Measurements from ENCODE around the gene CPLX1.
A peak's percentile ranks its signal among the peaks of the same experiment; 100 is the strongest.
"Not testable (repeated sequence)": the region's sequence is repeated elsewhere in the genome, so short reads cannot be mapped to it uniquely, and the experiment has no call there.

Gene CPLX1

DNA sequence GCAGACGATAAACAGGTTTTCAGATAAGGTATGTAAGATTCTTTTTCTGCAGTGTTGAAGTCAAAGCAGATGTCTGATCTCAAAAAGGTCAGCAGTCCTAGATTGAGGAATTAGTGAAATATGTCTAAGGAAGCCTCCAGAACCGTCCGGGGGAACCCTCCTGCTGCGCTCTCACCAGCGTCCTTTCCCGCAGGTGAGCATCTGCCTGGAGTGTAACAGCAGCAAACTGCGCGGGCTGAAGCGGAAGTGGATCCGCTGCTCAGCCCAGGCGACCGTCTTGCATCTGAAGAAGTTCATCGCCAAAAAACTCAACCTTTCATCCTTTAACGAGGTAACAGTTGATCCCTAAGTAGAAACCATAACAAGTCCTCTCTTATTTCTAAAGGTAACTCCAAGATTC lies 64.8 kb downstream of the CPLX1 start:
- H3K4me3 ChIP-seq (replicated peaks in 1 of 2; ENCODE audit: low read depth in 2 of 2, low read length in 2 of 2) = no peak overlapping the region
- TF ChIP-seq CTCF (IDR thresholded peaks at IDR 0.05; ENCODE audit: low read depth, low read length) = no peak
- no peak for DNase-seq (ENCODE audit: low read depth in 2 of 2)

GRCh38 chr4:760616-761015 lies 65.3 kb downstream of the CPLX1 start:
- DNase-seq (ENCODE audit: low read depth in 2 of 2) = no peak
- no peak overlapping the region for H3K4me3 ChIP-seq (replicated peaks in 1 of 2; ENCODE audit: low read depth in 2 of 2, low read length in 2 of 2)
- TF ChIP-seq CTCF (IDR thresholded peaks at IDR 0.05; ENCODE audit: low read depth, low read length) = no peak

DNA sequence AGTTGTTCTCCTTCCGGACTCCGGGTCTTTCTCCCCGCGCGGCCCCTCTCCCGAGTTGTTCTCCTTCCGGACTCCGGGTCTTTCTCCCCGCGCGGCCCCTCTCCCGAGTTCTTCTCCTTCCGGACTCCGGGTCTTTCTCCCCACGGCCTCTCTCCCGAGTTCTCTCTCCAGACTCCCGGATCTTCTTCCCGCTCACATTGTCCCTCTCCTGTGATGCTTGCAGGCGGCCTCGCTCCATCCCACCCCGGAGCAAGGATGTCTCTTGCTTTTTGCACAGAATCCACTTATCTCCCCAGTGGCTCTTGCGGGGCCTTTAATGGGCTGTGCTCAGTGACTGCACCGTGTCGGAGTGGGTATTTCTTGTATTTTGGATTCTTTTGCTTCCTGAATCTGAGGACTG lies 66.1 kb downstream of the CPLX1 start:
- not testable (repeated sequence) for DNase-seq (ENCODE audit: low read depth in 2 of 2); H3K4me3 ChIP-seq (replicated peaks in 1 of 2; ENCODE audit: low read depth in 2 of 2, low read length in 2 of 2)

GRCh38 chr4:757111-757510 lies 68.8 kb downstream of the CPLX1 start:
- no peak for DNase-seq (ENCODE audit: low read depth in 2 of 2)

GRCh38 chr4:754221-755120 lies 71.5 kb downstream of the CPLX1 start:
- DNase-seq (ENCODE audit: low read depth in 2 of 2) = no peak
- TF ChIP-seq CTCF (IDR thresholded peaks at IDR 0.05; ENCODE audit: low read depth, low read length) = no peak
- no peak overlapping the region for H3K4me3 ChIP-seq (replicated peaks in 1 of 2; ENCODE audit: low read depth in 2 of 2, low read length in 2 of 2)

More at GRCh38 chr4:757111-757510, 68.8 kb downstream of the CPLX1 start:
- H3K4me3 ChIP-seq (replicated peaks in 1 of 2; ENCODE audit: low read depth in 2 of 2, low read length in 2 of 2) = no peak overlapping the region
- TF ChIP-seq CTCF (IDR thresholded peaks at IDR 0.05; ENCODE audit: low read depth, low read length) = no peak

GRCh38 chr4:753186-753585 lies 72.7 kb downstream of the CPLX1 start:
- H3K4me3 ChIP-seq (replicated peaks in 1 of 2; ENCODE audit: low read depth in 2 of 2, low read length in 2 of 2); DNase-seq (ENCODE audit: low read depth in 2 of 2): not testable (repeated sequence)

GRCh38 chr4:752196-752861 lies 73.6 kb downstream of the CPLX1 start:
- H3K4me3 ChIP-seq (replicated peaks in 1 of 2; ENCODE audit: low read depth in 2 of 2, low read length in 2 of 2) = no peak overlapping the region
- peak in 1 of 2 donors; percentile 31 for DNase-seq (ENCODE audit: low read depth in 2 of 2)
- no peak for TF ChIP-seq CTCF (IDR thresholded peaks at IDR 0.05; ENCODE audit: low read depth, low read length)
